SU-DHL-6 (cell line): ENCODE data around the gene SERPINB3.
"Not testable (repeated sequence)": the region's sequence is repeated elsewhere in the genome, so short reads cannot be mapped to it uniquely, and the experiment has no call there.

Experiments
- CTCF ChIP-seq: fragments of 200-600 bp; sonication (generic); IDR thresholded peaks from one replicate; pipeline ENCODE4 v1.5.1; 2017; ENCODE audit warnings: antibody characterized with exemption, mild to moderate bottlenecking, low read length, moderate library complexity; ENCODE audit not compliant: insufficient read depth, poor library complexity, severe bottlenecking
- EZH2phosphoT487 ChIP-seq: fragments of 200-600 bp; sonication (generic), shearing (Covaris generic); conservative IDR thresholded peaks from 2 replicates; pipeline ENCODE4 v1.6.1; 2018; ENCODE audit warnings: mild to moderate bottlenecking, antibody characterized with exemption, low read length, moderate library complexity, mixed read lengths

- not testable (repeated sequence) for TF ChIP-seq CTCF, EZH2phosphoT487
Observed at GRCh38 chr18:63641157-63641680, 20.5 kb downstream of the SERPINB3 start.
